GM23248 (cell line): ENCODE results near the gene GSK3A. TPM values are rescaled to one million over a fixed set of nuclear protein-coding genes. Genes with fewer than 3 reads are reported as not detected.

Experiments used
- DNase-seq: peaks from one replicate; pipeline ENCODE4 v3.0.0-alpha.2; 2015
- H2AFZ ChIP-seq: fragments of 200-600 bp; sonication (generic); 2 replicates; pipeline ENCODE4 v1.6.1; 2016; ENCODE audit warnings: antibody characterized with exemption
- H3F3A ChIP-seq: fragments of 200-600 bp; sonication (generic); 2 replicates; pipeline ENCODE4 v1.6.1; 2016; ENCODE audit warnings: mild to moderate bottlenecking, antibody characterized with exemption, mixed run types; ENCODE audit not compliant: insufficient read depth
- H3K27ac ChIP-seq: fragments of 200-600 bp; sonication (generic); 2 replicates; pipeline ENCODE4 v1.5.1; 2016; ENCODE audit warnings: mild to moderate bottlenecking
- H3K27me3 ChIP-seq: fragments of 200-600 bp; sonication (generic); replicated peaks from 2 replicates; pipeline ENCODE4 v1.6.1; 2016; ENCODE audit warnings: mild to moderate bottlenecking; ENCODE audit not compliant: insufficient read depth
- H3K36me3 ChIP-seq: fragments of 200-600 bp; sonication (generic); 2 replicates; pipeline ENCODE4 v1.6.1; 2016; ENCODE audit warnings: low read depth, mild to moderate bottlenecking
- H3K4me1 ChIP-seq: fragments of 200-600 bp; sonication (generic); 2 replicates; pipeline ENCODE4 v1.6.1; 2016; ENCODE audit warnings: mild to moderate bottlenecking; ENCODE audit not compliant: insufficient read depth
- H3K4me2 ChIP-seq: fragments of 200-600 bp; sonication (generic); one replicate; pipeline ENCODE4 v1.6.1; 2016; ENCODE audit warnings: mild to moderate bottlenecking; ENCODE audit not compliant: unreplicated experiment
- H3K4me3 ChIP-seq: fragments of 200-600 bp; sonication (generic); 2 replicates; pipeline ENCODE4 v1.5.1; 2016; ENCODE audit warnings: mild to moderate bottlenecking
- H3K79me2 ChIP-seq: fragments of 200-600 bp; sonication (generic); 2 replicates; pipeline ENCODE4 v1.6.1; 2016; ENCODE audit warnings: mild to moderate bottlenecking; ENCODE audit not compliant: insufficient read depth
- H3K9ac ChIP-seq: fragments of 200-600 bp; sonication (generic); 2 replicates; pipeline ENCODE4 v1.6.1; 2016; ENCODE audit warnings: mild to moderate bottlenecking
- H3K9me2 ChIP-seq: fragments of 200-600 bp; sonication (generic); 2 replicates; pipeline ENCODE4 v1.6.1; 2016; ENCODE audit warnings: mixed run types, mild to moderate bottlenecking, moderate library complexity; ENCODE audit not compliant: insufficient read depth
- H3K9me3 ChIP-seq: fragments of 200-600 bp; sonication (generic); one replicate; pipeline ENCODE4 v1.6.1; 2017; ENCODE audit warnings: low read depth
- H4K20me1 ChIP-seq: fragments of 200-600 bp; sonication (generic); 2 replicates; pipeline ENCODE4 v1.6.0; 2016; ENCODE audit not compliant: insufficient read depth
- EZH2 ChIP-seq: fragments of 200-600 bp; sonication (generic); IDR thresholded peaks from 2 replicates; pipeline ENCODE4 v1.6.1; 2018; ENCODE audit warnings: antibody characterized with exemption, mild to moderate bottlenecking; ENCODE audit not compliant: insufficient read depth, poor library complexity, severe bottlenecking
- EZH2phosphoT487 ChIP-seq: fragments of 200-600 bp; sonication (generic); IDR thresholded peaks from 2 replicates; pipeline ENCODE4 v1.6.1; 2018; ENCODE audit warnings: antibody characterized with exemption, moderate library complexity, mild to moderate bottlenecking, low read depth; ENCODE audit not compliant: insufficient read depth
- WGBS, 2 experiments: methylation state at CpG; one replicate each; pipeline ENCODE4 v1.1.6; 2015 to 2017; ENCODE audit warnings: low lambda C conversion rate in 2 of 2, low coverage in 1 of 2; ENCODE audit errors: missing lambda C conversion rate in 2 of 2; 5-methylcytosine and 5-hydroxymethylcytosine counted together
- in situ Hi-C: fragments of 300-500 bp; cut with MboI; formaldehyde crosslinking; loops from 2 replicates; pipeline ENCODE4 v1.15.0; 2020
- polyA plus RNA-seq: library from polyadenylated mRNA; unstranded; fragments of >200 nt; fragmentation: Nextera tagmentation; extraction: Ambion mirVana; gene quantifications from 2 replicates; pipeline ENCODE4 v1.2.1, GENCODE V29; 2016
- total RNA-seq: library from RNA; depleted of rRNA; stranded (reverse); fragments of >200 nt; shearing (Covaris generic); gene quantifications from 2 replicates; pipeline ENCODE4 v1.2.3, GENCODE V29; 2014

The GSK3A gene
- total and polyA plus RNA-seq, 2 experiments from 2014 or later = 13.0 to 33.4 TPM

- peaks cover 6% of the 10 kb centered on the region; the same call in 1 of the 2 replicates for H3K4me1 ChIP-seq
- H3K4me2 ChIP-seq = no peak overlapping the region
- H3K9me3 ChIP-seq = no peaks in the 10 kb centered on the region
- no peak for DNase-seq
- no peak overlapping the region for H3K9ac ChIP-seq
- peaks cover 21% of the 10 kb centered on the region for H3K79me2 ChIP-seq
- 89 to 90% methylated on average over 22 to 32 of the region's 32 CpGs for WGBS, 2 experiments
- no peaks in the 10 kb centered on the region for H3K9me2 ChIP-seq
- no peak overlapping the region for H3K4me3 ChIP-seq
- H3F3A ChIP-seq = no peaks in the 10 kb centered on the region
- TF ChIP-seq EZH2phosphoT487 (no peak), EZH2 (no peak)
- H2AFZ ChIP-seq = no peak overlapping the region
- in situ Hi-C loops = no loop called here
- no peak overlapping the region for H3K27ac ChIP-seq
- H3K27me3 ChIP-seq = no peaks in the 10 kb centered on the region
- peaks cover 11% of the 10 kb centered on the region; the same call in 1 of the 2 replicates for H3K36me3 ChIP-seq
- no peaks in the 10 kb centered on the region; the same call in 1 of the 2 replicates for H4K20me1 ChIP-seq
Measured at GRCh38 chr19:42199440-42200115, 42.8 kb downstream of the GSK3A start.

- no peak overlapping the region for H3K4me2 ChIP-seq
Measured at GRCh38 chr19:42198676-42199439, 43.5 kb downstream of the GSK3A start.

GRCh38 chr19:42197375-42197817 lies 45.0 kb downstream of the GSK3A start:
- no peak for DNase-seq
- TF ChIP-seq EZH2phosphoT487 = no peak
- no peak for TF ChIP-seq EZH2
- H3K9ac ChIP-seq = no peak overlapping the region
- no peaks in the 10 kb centered on the region for H3F3A ChIP-seq
- H3K27me3 ChIP-seq = no peaks in the 10 kb centered on the region
- peaks cover 3% of the 10 kb centered on the region for H3K4me1 ChIP-seq
- peaks cover 6% of the 10 kb centered on the region; the same call in 1 of the 2 replicates for H3K36me3 ChIP-seq
- no peak overlapping the region for H3K27ac ChIP-seq
- H3K4me2 ChIP-seq = no peak overlapping the region
- H3K4me3 ChIP-seq = no peak overlapping the region
- no peaks in the 10 kb centered on the region; the same call in 1 of the 2 replicates for H4K20me1 ChIP-seq
- peaks cover 13% of the 10 kb centered on the region for H3K79me2 ChIP-seq
- H3K9me3 ChIP-seq = no peaks in the 10 kb centered on the region
- 52% methylated on average over 5 of the region's 5 CpGs for WGBS, 2 experiments
- no peaks in the 10 kb centered on the region for H3K9me2 ChIP-seq
- in situ Hi-C loops = no loop called here
- H2AFZ ChIP-seq = no peak overlapping the region

More at GRCh38 chr19:42198676-42199439, 43.5 kb downstream of the GSK3A start:
- Histone ChIP-seq H3K4me1 (no peaks in the 10 kb centered on the region), H3K4me3 (no peak overlapping the region), H3K9me2 (no peaks in the 10 kb centered on the region), H3K27me3 (no peaks in the 10 kb centered on the region), H4K20me1 (no peaks in the 10 kb centered on the region; the same call in 1 of the 2 replicates), H3F3A (no peaks in the 10 kb centered on the region), H2AFZ (no peak overlapping the region), H3K36me3 (peaks cover 11% of the 10 kb centered on the region; the same call in 1 of the 2 replicates), H3K79me2 (peaks cover 21% of the 10 kb centered on the region), H3K9ac (no peak overlapping the region), H3K27ac (no peak overlapping the region), H3K9me3 (no peaks in the 10 kb centered on the region)
- in situ Hi-C loops = no loop called here
- DNase-seq = no peak
- 73 to 78% methylated on average over 6 to 7 of the region's 7 CpGs for WGBS, 2 experiments
- no peak for TF ChIP-seq EZH2
- TF ChIP-seq EZH2phosphoT487 = no peak
